ENCODE data around the gene EMSY.

EMSY gene

DNA sequence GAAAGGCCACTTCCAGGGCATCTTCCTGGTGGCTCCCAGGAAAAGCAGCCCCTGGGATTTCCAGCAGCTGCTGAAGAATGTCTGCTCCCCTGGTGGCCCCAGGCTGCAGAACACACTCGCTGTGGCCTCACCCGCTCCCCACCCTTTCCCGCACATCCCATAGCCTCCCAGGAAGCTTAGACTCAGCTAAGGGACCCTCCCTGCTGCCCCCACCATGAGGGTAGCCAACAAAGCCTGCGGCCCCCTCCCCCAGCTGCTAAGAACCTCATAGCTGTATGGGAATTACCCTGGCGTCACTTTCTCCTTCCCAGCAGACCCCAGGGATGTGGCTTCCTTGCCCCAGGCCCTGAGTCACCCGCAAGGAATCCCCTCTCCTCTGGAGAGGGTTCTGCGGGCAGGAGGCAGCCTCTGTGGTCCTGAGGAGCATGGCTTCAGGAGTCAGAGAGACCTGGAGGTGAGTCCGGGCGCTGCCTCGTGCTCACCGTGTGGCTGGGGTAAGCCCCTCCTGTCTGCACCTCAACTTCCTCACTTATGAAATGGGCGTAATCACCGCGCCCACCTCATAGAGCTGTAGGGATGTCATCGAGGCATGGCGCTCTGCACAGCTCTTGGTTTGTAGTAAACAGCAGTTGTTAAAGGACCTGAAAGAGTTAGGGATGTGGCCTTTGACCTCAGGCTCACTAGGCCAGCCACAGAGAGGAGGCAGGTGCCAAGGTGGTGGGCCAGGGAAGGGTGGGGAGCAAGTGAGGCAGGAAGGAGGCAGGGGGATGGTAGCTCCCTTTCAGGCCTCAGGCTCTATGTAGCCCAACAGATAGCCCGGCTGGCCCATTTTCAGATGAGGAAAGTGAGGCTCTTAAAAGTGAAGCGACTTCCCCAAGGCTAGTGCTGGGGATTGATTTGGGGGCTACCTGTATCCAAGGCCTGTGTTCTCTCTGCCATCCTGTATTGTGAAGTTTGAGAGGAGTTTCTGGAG lies 154.5 kb downstream of the EMSY start:
- DNase-seq = peak; percentile 81
- in situ Hi-C loops (cut with HindIII; ENCODE audit: low pct_ligation_motif_present, low sequenced_read_pairs) = no loop called here
- TF ChIP-seq, protein P1, sequence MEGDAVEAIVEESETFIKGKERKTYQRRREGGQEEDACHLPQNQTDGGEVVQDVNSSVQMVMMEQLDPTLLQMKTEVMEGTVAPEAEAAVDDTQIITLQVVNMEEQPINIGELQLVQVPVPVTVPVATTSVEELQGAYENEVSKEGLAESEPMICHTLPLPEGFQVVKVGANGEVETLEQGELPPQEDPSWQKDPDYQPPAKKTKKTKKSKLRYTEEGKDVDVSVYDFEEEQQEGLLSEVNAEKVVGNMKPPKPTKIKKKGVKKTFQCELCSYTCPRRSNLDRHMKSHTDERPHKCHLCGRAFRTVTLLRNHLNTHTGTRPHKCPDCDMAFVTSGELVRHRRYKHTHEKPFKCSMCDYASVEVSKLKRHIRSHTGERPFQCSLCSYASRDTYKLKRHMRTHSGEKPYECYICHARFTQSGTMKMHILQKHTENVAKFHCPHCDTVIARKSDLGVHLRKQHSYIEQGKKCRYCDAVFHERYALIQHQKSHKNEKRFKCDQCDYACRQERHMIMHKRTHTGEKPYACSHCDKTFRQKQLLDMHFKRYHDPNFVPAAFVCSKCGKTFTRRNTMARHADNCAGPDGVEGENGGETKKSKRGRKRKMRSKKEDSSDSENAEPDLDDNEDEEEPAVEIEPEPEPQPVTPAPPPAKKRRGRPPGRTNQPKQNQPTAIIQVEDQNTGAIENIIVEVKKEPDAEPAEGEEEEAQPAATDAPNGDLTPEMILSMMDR (IDR thresholded peaks at IDR 0.05; ENCODE audit: low read depth, low read length, missing control alignments) = peak; percentile 48
- no peaks in the 10 kb centered on the region for H3K36me3 ChIP-seq (replicated peaks)
- peak overlapping the region; percentile 5 for H3K4me3 ChIP-seq (ENCODE audit: low read depth, low read length)
- no peaks in the 10 kb centered on the region for H3K27me3 ChIP-seq (replicated peaks)
- peak overlapping the region; percentile 72 for H3K27ac ChIP-seq

DNA sequence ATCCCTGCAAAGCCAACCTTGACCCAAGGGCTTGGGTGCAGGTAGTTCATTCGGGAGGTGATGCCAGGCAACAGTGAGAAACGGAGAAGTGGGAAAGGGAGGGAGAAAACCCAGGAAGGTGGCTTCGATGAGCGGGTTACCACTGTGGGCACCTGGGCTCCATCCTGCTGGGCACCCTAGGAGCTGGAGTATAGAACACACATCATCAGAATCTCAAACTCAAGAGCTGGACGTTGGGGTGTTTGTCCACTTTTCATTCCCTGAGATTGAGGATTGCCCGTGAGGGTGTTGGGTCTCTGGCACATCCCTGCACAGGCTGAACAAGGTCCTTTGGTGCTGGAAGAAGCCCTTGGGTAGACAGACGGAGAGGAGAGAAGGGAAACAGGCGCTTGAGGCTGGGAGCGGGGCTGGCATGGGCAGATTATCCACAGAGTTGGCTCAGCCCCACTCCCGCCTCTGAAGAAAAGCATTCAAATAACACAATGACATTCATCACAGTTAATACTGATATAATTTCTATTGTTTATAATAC lies 155.4 kb downstream of the EMSY start:
- TF ChIP-seq, protein P1 (IDR thresholded peaks at IDR 0.05; ENCODE audit: low read depth, low read length, missing control alignments) = no peak
- Histone ChIP-seq H3K4me3 (ENCODE audit: low read depth, low read length) (no peak overlapping the region), H3K27me3 (replicated peaks) (no peaks in the 10 kb centered on the region), H3K36me3 (replicated peaks) (no peaks in the 10 kb centered on the region), H3K27ac (no peak overlapping the region)
- DNase-seq = no peak
- in situ Hi-C loops (cut with HindIII; ENCODE audit: low pct_ligation_motif_present, low sequenced_read_pairs) = no loop called here

DNA sequence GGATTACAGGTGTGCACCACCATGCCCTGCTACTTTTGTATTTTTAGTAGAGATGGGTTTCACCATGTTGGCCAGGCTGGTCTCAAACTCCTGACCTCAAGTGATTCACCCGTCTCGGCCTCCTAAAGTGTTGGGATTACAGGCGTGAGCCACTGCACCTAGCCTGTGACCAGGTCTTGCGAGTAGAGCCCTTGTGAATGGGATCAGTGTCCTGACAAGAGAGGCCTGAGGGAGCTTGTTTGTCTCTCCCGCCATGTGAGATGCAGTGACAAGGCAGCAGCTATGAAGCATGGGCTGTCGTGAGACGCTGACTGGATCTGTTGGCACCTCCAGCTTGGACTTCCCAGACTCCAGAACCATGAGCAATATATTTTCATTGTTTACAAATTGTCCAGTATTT lies 156.5 kb downstream of the EMSY start:
- in situ Hi-C loops (cut with HindIII; ENCODE audit: low pct_ligation_motif_present, low sequenced_read_pairs) = no loop called here
- TF ChIP-seq, protein P1 (IDR thresholded peaks at IDR 0.05; ENCODE audit: low read depth, low read length, missing control alignments) = no peak
- DNase-seq = no peak
- Histone ChIP-seq H3K27ac (no peak overlapping the region), H3K27me3 (replicated peaks) (no peaks in the 10 kb centered on the region), H3K36me3 (replicated peaks) (no peaks in the 10 kb centered on the region), H3K4me3 (ENCODE audit: low read depth, low read length) (no peak overlapping the region)

DNA sequence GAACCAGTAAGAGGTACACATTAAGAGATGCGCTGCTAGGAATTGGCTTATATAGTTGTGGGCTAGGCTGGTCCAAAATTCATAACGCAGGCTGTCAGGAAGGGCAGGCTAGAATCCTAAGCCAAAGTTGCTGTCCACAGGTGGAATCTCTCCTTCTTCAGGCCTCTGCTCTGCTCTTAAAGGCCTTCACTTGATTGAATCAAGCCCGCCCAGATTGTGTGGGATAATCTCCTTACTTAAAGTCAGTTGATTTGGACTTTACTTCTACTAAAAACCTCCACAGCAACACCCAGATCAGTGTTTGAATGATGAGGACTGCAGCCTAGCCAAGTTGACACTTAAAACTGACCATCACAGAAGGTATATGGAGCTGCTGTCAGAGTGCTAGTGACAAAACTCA lies 156.9 kb downstream of the EMSY start:
- no peak for DNase-seq
- H3K27me3 ChIP-seq (replicated peaks) = no peaks in the 10 kb centered on the region
- no peak overlapping the region for H3K27ac ChIP-seq
- in situ Hi-C loops (cut with HindIII; ENCODE audit: low pct_ligation_motif_present, low sequenced_read_pairs) = no loop called here
- H3K4me3 ChIP-seq (ENCODE audit: low read depth, low read length) = no peak overlapping the region
- no peaks in the 10 kb centered on the region for H3K36me3 ChIP-seq (replicated peaks)
- TF ChIP-seq, protein P1 (IDR thresholded peaks at IDR 0.05; ENCODE audit: low read depth, low read length, missing control alignments) = no peak

DNA sequence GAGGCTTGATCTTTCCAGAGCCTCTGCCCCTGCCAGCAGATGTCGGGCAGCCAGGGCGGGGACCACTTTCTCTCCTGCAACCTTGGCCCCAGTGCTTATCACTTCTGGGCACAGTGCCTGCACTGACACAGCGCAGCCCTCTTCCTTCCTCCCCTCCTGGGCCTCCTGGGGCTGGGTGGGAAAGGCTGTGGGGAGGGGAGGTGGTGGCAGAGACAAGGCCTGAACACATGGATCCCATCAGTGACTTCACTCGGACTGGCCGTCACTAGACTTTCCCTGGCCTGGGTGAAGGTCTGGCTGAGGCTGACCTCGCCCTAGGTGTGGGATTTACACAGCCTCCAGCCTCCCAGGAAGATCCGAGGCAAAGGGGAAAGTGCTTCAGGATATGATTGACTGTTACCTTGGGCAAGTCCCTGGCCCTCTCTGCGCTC lies 157.6 kb downstream of the EMSY start:
- in situ Hi-C loops (cut with HindIII; ENCODE audit: low pct_ligation_motif_present, low sequenced_read_pairs) = no loop called here
- Histone ChIP-seq H3K4me3 (ENCODE audit: low read depth, low read length) (no peak overlapping the region), H3K27me3 (replicated peaks) (no peaks in the 10 kb centered on the region), H3K27ac (no peak overlapping the region), H3K36me3 (replicated peaks) (no peaks in the 10 kb centered on the region)
- TF ChIP-seq, protein P1 (IDR thresholded peaks at IDR 0.05; ENCODE audit: low read depth, low read length, missing control alignments) = no peak
- DNase-seq = no peak
